ENCODE data around the gene NUP188.
"Not testable (repeated sequence)": the region's sequence is repeated elsewhere in the genome, so short reads cannot be mapped to it uniquely, and the experiment has no call there.

The NUP188 gene

GRCh38 chr9:128979111-128979510 is 31.6 kb downstream of the NUP188 start:
- no peaks in the 10 kb centered on the region for H3K27me3 ChIP-seq (ENCODE audit: control insufficient read depth, insufficient read depth, low read length)
- H3K4me1 ChIP-seq (ENCODE audit: control insufficient read depth, insufficient read depth, low read length): no peaks in the 10 kb centered on the region
- peaks cover 15% of the 10 kb centered on the region for H3K36me3 ChIP-seq (ENCODE audit: control insufficient read depth, insufficient read depth, low read length)
- H3K9ac ChIP-seq (ENCODE audit: low read length): no peak overlapping the region
- H3K4me3 ChIP-seq (ENCODE audit: low read length): no peak overlapping the region
- H3K9me3 ChIP-seq (ENCODE audit: control insufficient read depth, low read length): no peaks in the 10 kb centered on the region

- no peaks in the 10 kb centered on the region for H3K27me3 ChIP-seq (ENCODE audit: control insufficient read depth, insufficient read depth, low read length)
- H3K9ac ChIP-seq (ENCODE audit: low read length): no peak overlapping the region
- no peak overlapping the region for H3K4me3 ChIP-seq (ENCODE audit: low read length)
- H3K36me3 ChIP-seq (ENCODE audit: control insufficient read depth, insufficient read depth, low read length): peaks cover 27% of the 10 kb centered on the region
- H3K9me3 ChIP-seq (ENCODE audit: control insufficient read depth, low read length): no peaks in the 10 kb centered on the region
- no peaks in the 10 kb centered on the region for H3K4me1 ChIP-seq (ENCODE audit: control insufficient read depth, insufficient read depth, low read length)
Measured at GRCh38 chr9:128983536-128983935, 36.0 kb downstream of the NUP188 start.

DNA sequence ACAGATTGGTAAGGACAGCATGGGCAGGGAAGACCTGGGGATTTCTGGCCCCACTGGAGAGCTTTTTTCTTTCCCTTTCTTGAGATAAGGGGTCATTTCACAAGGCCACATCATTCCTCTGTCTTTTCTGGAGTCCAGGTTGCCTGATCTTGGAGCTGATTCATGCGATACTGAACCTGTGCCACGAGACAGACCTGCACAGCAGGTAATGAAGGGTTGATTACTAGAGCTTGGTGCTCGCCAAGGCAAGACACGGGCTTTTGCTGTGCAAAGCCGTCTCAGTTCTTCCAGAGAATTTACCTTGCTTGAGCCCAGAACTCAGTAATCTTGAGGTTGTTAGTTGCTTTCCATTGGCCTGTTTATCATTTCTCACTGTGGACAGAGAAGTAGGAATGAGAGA is 39.2 kb downstream of the NUP188 start:
- H3K4me3 ChIP-seq (ENCODE audit: low read length): no peak overlapping the region
- H3K9me3 ChIP-seq (ENCODE audit: control insufficient read depth, low read length): no peaks in the 10 kb centered on the region
- H3K9ac ChIP-seq (ENCODE audit: low read length): no peak overlapping the region
- H3K4me1 ChIP-seq (ENCODE audit: control insufficient read depth, insufficient read depth, low read length): no peaks in the 10 kb centered on the region
- no peaks in the 10 kb centered on the region for H3K27me3 ChIP-seq (ENCODE audit: control insufficient read depth, insufficient read depth, low read length)
- peaks cover 19% of the 10 kb centered on the region for H3K36me3 ChIP-seq (ENCODE audit: control insufficient read depth, insufficient read depth, low read length)

- Histone ChIP-seq H3K4me1 (ENCODE audit: control insufficient read depth, insufficient read depth, low read length) (no peaks in the 10 kb centered on the region), H3K4me3 (ENCODE audit: low read length) (no peak overlapping the region), H3K27me3 (ENCODE audit: control insufficient read depth, insufficient read depth, low read length) (no peaks in the 10 kb centered on the region), H3K9me3 (ENCODE audit: control insufficient read depth, low read length) (no peaks in the 10 kb centered on the region), H3K36me3 (ENCODE audit: control insufficient read depth, insufficient read depth, low read length) (peaks cover 18% of the 10 kb centered on the region), H3K9ac (ENCODE audit: low read length) (no peak overlapping the region)
Measured at GRCh38 chr9:128987805-128988204, 40.3 kb downstream of the NUP188 start.

- Histone ChIP-seq H3K9me3 (ENCODE audit: control insufficient read depth, low read length) (no peaks in the 10 kb centered on the region), H3K9ac (ENCODE audit: low read length) (no peak overlapping the region), H3K27me3 (ENCODE audit: control insufficient read depth, insufficient read depth, low read length) (no peaks in the 10 kb centered on the region), H3K4me1 (ENCODE audit: control insufficient read depth, insufficient read depth, low read length) (no peaks in the 10 kb centered on the region), H3K4me3 (ENCODE audit: low read length) (no peak overlapping the region), H3K36me3 (ENCODE audit: control insufficient read depth, insufficient read depth, low read length) (peaks cover 12% of the 10 kb centered on the region)
Measured at GRCh38 chr9:128992995-128993394, 45.5 kb downstream of the NUP188 start.

GRCh38 chr9:128995791-128996190 is 48.3 kb downstream of the NUP188 start:
- Histone ChIP-seq H3K4me3 (ENCODE audit: low read length) (no peak overlapping the region), H3K4me1 (ENCODE audit: control insufficient read depth, insufficient read depth, low read length) (no peaks in the 10 kb centered on the region), H3K9ac (ENCODE audit: low read length) (no peak overlapping the region), H3K9me3 (ENCODE audit: control insufficient read depth, low read length) (no peaks in the 10 kb centered on the region), H3K27me3 (ENCODE audit: control insufficient read depth, insufficient read depth, low read length) (no peaks in the 10 kb centered on the region), H3K36me3 (ENCODE audit: control insufficient read depth, insufficient read depth, low read length) (peaks cover 11% of the 10 kb centered on the region)

- H3K36me3 ChIP-seq (ENCODE audit: control insufficient read depth, insufficient read depth, low read length): peaks cover 30% of the 10 kb centered on the region
- no peaks in the 10 kb centered on the region for H3K27me3 ChIP-seq (ENCODE audit: control insufficient read depth, insufficient read depth, low read length)
- H3K9me3 ChIP-seq (ENCODE audit: control insufficient read depth, low read length): no peaks in the 10 kb centered on the region
- no peaks in the 10 kb centered on the region for H3K4me1 ChIP-seq (ENCODE audit: control insufficient read depth, insufficient read depth, low read length)
- no peak overlapping the region for H3K4me3 ChIP-seq (ENCODE audit: low read length)
- no peak overlapping the region for H3K9ac ChIP-seq (ENCODE audit: low read length)
Measured at GRCh38 chr9:128998462-128998861, 51.0 kb downstream of the NUP188 start.

DNA sequence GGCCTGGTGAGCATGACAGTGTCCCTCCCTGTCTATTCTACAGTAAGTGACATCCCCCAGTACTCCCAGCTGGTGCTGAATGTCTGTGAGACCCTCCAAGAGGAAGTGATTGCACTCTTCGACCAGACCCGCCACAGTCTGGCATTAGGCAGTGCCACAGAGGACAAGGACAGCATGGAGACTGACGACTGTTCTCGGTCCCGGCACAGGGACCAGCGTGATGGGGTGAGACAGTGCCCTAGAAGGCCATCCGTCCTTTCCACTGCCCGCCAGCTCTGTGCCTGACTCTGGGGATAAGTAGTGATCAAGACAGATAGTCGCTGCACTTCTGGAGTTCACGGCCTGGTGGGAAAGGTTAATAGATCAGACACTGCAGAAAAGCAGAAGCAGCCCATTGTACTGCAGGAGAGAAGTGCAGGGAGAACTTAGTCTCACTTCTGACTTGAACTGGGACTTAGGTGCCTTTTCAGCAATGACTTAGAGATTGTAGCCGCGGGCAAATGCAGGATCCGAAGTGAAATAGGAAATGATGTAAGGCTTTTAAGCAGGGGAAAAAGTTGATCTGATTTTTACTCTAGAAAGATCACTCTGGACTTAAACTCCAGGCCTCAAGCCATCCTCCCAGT is 52.2 kb downstream of the NUP188 start:
- Histone ChIP-seq H3K9me3 (ENCODE audit: control insufficient read depth, low read length) (no peaks in the 10 kb centered on the region), H3K4me3 (ENCODE audit: low read length) (no peak overlapping the region), H3K36me3 (ENCODE audit: control insufficient read depth, insufficient read depth, low read length) (peaks cover 31% of the 10 kb centered on the region), H3K4me1 (ENCODE audit: control insufficient read depth, insufficient read depth, low read length) (no peaks in the 10 kb centered on the region), H3K27me3 (ENCODE audit: control insufficient read depth, insufficient read depth, low read length) (no peaks in the 10 kb centered on the region), H3K9ac (ENCODE audit: low read length) (no peak overlapping the region)

DNA sequence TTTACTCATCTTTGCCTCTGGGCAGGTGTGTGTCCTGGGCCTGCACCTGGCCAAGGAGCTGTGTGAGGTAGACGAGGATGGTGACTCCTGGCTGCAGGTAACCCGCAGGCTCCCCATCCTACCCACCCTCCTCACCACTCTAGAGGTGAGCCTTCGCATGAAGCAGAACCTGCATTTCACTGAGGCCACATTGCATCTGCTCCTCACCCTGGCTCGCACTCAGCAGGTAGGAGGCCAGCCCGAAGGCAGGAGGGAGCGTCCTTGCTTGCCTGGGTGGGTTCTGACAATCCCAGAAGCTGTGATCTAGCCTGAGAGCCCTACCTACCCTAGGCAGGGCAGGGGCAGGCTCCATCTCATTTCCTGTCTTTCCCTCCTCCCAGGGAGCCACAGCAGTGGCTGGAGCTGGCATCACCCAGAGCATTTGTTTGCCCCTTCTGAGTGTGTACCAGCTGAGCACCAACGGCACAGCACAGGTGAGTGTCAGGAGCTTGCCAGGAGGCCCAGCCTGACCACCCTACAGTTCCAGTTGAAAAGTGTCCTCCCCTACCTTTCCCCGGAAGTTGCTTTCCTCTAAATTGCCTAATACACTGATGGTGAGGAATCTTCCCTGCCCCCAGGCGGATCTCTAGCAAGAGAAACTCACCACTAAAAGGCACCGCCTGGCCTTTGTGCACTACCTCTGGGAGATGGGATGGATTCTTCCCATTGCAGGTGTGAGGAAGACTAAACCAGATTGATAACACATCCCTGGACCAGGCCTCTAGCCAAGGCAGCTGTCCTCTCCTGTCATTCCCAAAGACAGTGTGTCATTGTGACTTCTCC is 54.2 kb downstream of the NUP188 start:
- H3K27me3 ChIP-seq (ENCODE audit: control insufficient read depth, insufficient read depth, low read length): no peaks in the 10 kb centered on the region
- H3K4me1 ChIP-seq (ENCODE audit: control insufficient read depth, insufficient read depth, low read length): no peaks in the 10 kb centered on the region
- no peak overlapping the region for H3K4me3 ChIP-seq (ENCODE audit: low read length)
- H3K36me3 ChIP-seq (ENCODE audit: control insufficient read depth, insufficient read depth, low read length): peaks cover 35% of the 10 kb centered on the region
- no peaks in the 10 kb centered on the region for H3K9me3 ChIP-seq (ENCODE audit: control insufficient read depth, low read length)
- H3K9ac ChIP-seq (ENCODE audit: low read length): no peak overlapping the region

DNA sequence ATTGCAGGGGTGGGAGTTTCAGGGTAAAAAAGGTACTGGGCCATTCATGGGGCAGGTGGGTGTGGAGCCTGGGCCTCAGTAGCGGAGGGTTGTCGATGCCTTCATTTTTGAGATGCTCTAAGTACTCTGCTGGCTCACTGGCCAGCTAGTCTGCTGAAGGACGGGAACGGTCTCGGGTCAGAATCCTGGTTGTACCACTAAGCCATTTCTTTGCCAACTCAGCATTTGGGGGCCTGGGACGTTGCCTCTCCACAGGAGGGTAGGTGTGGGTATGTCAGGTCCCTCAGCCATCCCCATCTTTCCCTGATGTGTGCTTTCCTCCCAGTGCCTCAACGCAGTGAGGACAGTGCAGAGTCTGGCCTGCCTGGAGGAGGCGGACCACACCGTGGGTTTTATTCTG is 55.5 kb downstream of the NUP188 start:
- Histone ChIP-seq H3K9me3 (ENCODE audit: control insufficient read depth, low read length) (no peaks in the 10 kb centered on the region), H3K27me3 (ENCODE audit: control insufficient read depth, insufficient read depth, low read length) (no peaks in the 10 kb centered on the region), H3K9ac (ENCODE audit: low read length) (no peak overlapping the region), H3K4me1 (ENCODE audit: control insufficient read depth, insufficient read depth, low read length) (no peaks in the 10 kb centered on the region), H3K4me3 (ENCODE audit: low read length) (no peak overlapping the region), H3K36me3 (ENCODE audit: control insufficient read depth, insufficient read depth, low read length) (peaks cover 28% of the 10 kb centered on the region)

DNA sequence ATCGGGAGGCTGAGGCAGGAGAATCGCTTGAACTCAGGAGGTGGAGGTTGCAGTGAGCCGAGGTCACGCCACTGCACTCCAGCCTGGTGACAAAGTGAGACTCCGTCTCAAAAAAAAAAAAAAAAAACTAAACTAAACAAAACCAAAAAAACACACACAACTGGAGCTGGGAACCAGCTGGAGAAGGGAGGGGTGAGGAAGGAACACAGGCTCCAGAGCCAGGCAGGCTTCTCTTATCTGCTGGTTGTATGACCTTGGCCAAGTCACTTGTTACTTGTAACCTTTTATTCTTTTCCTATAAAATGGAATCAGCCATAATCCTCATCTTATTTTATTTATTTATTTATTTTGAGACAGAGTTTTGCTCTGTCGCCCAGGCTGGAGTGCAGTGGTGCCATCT is 56.7 kb downstream of the NUP188 start:
- H3K9me3 ChIP-seq (ENCODE audit: control insufficient read depth, low read length); H3K4me3 ChIP-seq (ENCODE audit: low read length); H3K4me1 ChIP-seq (ENCODE audit: control insufficient read depth, insufficient read depth, low read length); H3K9ac ChIP-seq (ENCODE audit: low read length); H3K27me3 ChIP-seq (ENCODE audit: control insufficient read depth, insufficient read depth, low read length): not testable (repeated sequence)
- H3K36me3 ChIP-seq (ENCODE audit: control insufficient read depth, insufficient read depth, low read length): peaks cover 28% of the 10 kb centered on the region

DNA sequence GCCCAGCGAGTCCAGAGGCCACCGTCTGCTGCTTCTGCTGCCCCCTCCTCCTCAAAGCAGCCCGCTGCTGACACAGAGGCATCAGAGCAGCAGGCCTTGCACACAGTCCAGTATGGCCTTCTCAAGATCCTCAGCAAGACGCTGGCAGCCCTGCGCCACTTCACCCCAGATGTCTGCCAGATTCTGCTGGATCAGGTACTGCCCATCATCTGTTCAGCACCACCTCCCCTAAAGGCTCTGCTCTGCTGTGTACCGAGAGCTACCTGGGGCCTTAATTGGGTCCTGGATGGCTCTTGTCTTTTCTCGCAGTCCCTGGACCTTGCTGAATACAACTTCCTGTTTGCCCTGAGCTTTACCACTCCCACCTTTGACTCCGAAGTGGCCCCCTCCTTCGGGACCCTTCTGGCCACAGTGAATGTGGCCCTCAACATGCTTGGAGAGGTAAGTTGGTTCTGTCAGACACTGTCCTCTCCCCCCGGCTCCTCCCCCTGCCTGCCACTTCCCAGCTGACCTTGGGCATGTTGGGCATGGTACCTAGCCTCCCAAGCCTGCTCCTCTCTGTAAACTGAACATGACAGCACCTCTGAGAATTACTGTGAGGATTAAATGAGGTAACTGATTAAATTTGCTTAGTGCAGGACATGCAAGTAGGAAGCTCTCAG is 58.0 kb downstream of the NUP188 start:
- H3K27me3 ChIP-seq (ENCODE audit: control insufficient read depth, insufficient read depth, low read length): no peaks in the 10 kb centered on the region
- no peaks in the 10 kb centered on the region for H3K4me1 ChIP-seq (ENCODE audit: control insufficient read depth, insufficient read depth, low read length)
- no peak overlapping the region for H3K4me3 ChIP-seq (ENCODE audit: low read length)

More for the DNA sequence above, 58.0 kb downstream of the NUP188 start:
- H3K36me3 ChIP-seq (ENCODE audit: control insufficient read depth, insufficient read depth, low read length): peaks cover 28% of the 10 kb centered on the region
- H3K9me3 ChIP-seq (ENCODE audit: control insufficient read depth, low read length): no peaks in the 10 kb centered on the region
- H3K9ac ChIP-seq (ENCODE audit: low read length): no peak overlapping the region

Measured in mucosa of stomach (tissue), 1 donor.